HG03025 (cell line): ENCODE data around the gene SMARCC2.
A peak's percentile ranks its signal among the peaks of the same experiment; 100 is the strongest.

Experiments
- ATAC-seq: cut with Tn5 transposase; IDR thresholded peaks from one replicate; pipeline ENCODE4 v1.9.1; 2021; ENCODE audit warnings: mild to moderate bottlenecking, moderate library complexity; ENCODE audit not compliant: unreplicated experiment, low FRiP score

Gene SMARCC2

DNA sequence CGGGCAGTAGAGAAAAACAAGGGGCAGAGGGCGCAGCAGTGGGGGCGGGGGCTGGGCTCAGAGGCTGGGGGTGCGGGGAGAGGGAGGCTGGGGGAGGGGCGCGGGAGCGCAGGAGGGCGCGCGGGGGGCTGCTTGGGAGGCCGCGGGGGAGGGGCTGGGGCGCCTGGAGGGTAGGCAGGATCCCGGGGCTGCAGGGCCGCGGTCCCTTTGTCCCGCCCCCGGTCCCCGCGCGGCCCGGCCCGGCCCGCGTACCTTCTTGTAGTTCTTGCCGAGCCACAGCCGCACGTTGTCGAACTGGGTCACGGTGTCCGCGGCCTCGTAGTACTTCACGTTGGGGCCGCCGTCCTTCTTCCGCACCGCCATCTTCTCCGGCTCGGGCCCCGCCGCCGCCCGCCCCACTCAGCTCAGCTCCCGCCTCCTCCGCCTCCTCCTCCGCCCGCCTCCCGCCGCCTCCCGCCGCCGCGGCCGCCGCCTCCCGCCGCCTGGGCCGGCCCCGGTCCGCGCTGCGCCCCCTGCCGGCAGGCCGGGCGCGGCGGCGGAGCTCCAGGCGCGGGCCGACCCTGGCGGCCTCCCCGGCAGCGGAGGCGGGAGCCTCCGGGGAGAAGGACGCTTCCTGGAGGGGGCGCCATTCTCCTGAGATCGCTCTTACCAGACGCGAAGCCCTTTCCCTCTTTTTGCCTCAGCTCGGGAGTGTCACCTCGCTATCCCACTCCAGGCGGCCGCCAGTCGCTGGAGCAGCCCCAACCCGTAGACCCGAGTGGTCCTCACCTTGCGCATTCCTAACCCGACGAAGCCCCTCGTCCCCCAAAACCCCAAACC lies at the start of gene SMARCC2:
Gene SMARCC2 (minus strand): TSS at position 385 of the 819 bp plus-strand sequence. CDS start 22 bp downstream, at position 363.
- peak; percentile 69 for ATAC-seq

DNA sequence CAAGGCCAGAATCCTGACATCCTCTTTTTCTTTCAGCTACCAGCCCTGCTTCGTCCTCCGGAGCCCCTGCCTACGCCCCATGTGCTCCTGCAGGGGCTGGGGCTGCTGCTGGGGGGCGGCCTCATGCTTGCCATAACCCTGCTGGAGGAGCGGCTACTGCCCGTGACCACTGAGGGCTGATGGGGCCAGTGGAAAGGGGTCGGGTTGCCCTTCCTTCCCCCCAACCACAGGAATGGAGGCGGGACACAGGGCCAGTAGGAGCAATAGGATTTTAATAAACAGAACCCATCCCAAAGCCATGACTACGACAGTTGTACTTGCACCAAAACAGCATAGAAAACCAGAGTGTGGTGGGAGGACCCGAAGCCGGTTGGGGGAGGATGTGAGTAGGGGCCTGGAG lies 48.3 kb upstream of the SMARCC2 start:
- ATAC-seq, result no peak

DNA sequence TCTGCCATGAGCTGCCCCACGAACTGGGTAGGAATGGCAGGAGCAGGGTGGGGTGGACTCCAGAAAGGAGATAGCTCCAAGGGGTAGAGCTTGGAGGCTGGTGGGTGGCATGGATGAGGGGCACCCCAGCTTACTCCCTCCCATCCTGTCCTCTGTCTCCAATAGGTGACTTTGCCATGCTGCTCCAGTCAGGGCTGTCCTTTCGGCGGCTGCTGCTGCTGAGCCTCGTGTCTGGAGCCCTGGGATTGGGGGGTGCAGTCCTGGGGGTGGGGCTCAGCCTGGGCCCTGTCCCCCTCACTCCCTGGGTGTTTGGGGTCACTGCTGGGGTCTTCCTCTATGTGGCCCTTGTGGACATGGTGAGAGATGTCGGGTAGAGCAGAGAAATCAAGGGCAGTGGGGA lies 47.7 kb upstream of the SMARCC2 start:
- ATAC-seq, result no peak

DNA sequence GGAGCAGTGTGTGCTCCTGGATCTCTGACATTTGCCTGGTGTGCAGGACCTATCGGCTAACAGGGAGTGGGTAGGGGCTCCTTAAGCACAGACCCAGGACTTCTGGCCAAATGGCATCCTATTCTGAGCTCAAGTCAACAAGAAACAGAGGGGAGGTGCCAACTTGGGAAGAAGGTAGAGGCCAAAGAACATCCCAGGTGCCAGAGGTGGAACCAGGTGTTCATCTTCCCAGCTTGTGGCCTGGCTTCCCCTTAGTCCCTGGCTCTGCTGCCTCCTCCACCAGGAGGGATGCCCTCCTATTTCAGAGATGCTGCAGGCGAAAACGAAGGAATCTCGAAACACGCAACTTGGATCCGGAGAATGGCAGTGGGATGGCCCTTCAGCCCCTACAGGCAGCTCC lies 46.8 kb upstream of the SMARCC2 start:
- ATAC-seq, result no peak

DNA sequence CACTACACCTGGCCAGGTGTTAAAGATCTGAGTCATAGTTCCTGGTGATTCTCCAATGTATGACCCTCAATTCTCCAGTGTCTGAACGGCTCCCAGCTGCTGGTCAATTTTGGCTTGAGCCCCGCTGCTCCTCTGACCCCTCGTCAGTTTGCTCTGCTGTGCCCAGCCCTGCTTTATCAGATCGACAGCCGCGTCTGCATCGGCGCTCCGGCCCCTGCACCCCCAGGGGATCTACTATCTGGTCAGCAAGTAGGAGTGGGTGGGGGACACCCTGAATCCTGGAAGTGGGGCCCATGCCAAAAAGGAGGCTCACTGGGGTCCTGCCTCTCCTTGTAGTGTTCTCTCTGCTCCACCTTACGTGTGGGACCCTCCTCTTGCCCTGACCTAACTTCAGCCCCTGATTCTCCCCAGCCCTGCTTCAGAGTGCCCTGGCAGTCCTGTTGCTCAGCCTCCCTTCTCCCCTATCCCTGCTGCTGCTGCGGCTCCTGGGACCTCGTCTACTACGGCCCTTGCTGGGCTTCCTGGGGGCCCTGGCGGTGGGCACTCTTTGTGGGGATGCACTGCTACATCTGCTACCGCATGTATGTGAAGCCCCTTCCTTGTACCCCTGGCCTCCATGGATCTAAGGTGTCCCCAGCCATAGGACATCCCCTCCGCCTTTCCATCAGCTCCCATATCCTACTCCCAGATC lies 45.6 kb upstream of the SMARCC2 start:
- no peak for ATAC-seq

DNA sequence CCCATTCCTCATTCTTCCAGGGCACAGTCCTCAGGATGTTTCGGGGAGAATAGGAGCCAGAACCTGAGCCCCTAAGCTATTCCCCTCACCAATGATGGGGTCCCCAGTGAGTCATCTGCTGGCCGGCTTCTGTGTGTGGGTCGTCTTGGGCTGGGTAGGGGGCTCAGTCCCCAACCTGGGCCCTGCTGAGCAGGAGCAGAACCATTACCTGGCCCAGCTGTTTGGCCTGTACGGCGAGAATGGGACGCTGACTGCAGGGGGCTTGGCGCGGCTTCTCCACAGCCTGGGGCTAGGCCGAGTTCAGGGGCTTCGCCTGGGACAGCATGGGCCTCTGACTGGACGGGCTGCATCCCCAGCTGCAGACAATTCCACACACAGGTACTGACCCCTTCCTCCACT lies 41.9 kb upstream of the SMARCC2 start:
- ATAC-seq, result no peak

DNA sequence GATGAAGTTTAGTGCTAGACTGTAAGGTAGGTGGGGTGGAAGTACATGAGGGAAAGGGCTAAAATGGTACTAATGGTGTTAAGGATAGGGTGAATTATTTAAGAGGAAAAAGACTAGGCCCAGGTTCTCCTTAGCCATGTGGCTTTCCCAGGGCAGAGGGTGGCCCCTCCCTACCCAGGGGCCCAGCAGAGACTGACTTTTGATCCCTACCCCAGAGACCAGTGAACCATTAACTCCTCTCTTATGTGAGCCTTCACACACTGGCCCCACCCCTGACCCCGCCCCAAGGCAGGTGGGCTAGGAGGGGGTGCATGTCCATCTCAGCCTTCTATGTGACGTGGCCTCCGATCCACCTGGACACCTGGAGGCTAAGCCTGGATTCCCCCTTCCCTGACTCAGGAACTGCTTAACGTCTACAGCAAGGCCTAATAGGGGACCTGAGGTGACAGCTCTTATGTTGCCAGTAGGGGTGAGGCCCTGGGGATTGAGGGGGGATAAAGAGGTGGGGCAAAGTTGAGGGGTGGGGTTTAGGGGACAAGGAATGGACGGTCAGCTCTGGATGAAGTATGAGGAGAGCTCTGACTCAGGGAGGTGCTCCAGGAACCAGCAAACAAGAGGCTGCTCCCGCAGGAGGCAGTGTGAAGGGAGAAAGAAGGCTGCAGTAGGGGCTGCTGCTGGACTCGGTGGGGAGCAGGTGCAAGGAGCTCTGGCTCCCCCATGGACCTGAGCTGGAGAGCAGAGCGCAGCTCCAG lies 41.3 kb upstream of the SMARCC2 start:
- ATAC-seq, result no peak

DNA sequence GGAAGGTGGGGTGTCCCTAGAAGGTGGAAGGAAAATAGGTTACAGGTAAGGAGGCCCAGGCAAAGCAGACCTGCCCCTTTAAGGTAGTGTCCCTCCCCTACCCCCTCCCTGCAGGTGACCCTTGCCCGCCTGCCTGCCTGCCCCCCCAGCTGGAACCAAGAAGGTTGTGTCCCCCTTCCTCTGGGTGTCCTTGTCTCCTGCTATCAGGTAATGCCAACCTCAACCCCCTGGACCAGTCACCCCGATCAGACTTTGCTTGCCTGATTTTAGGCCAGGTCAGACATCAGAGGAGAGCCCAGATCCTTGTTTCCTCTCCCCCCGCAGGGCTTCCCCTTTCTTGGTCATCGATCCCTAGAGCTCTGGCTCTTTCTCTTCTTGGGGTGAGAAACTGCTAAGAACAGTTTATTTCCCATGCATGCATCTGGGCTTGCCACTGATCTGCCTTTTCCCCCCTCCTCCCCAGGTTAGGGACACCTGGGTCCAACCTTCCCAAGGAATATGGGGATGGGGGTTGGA lies 40.7 kb upstream of the SMARCC2 start, which contains the start of gene SLC39A5:
Gene SLC39A5 (plus strand): TSS at position 136 of the 516 bp plus-strand sequence. CDS start 1,224 bp downstream, outside the sequence.
- ATAC-seq, result no peak

DNA sequence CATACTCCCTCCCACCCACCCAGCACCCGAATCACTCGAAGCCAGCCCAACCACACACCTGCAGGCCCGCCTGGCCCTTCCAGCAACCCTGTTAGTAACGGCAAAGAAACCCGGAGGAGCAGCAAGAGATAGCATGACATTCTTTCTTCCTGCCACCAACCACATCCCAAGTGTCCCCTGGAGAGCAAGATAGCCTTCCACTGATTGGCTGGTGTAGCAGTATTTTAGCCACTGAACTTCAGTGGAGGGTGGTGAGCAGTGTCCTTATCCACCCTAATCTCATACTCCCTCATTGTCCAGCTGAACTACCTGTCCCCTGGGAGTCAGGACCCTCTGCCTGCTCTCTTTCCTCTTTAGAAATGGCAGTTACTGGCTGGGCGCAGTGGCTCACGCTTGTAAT lies 39.8 kb upstream of the SMARCC2 start:
- ATAC-seq, result no peak

DNA sequence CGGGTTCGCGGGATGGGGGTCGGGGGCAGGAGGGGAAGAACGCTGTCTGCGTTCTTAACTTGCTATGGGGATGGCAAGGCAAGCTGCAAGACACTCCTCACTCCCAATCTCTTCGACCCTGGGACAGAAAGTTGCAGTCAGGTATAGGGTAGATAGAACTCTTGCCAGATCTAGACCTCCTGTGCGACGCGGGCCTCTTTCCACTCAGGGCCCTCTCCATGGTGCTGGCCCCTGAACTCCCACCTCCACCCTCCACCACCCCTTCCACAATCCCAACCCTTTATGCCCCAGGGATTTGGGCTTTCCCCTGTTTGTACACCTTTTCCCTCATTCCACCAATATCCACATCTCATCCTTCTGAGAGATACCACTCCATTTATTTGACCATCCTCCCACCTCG lies 35.7 kb upstream of the SMARCC2 start:
- ATAC-seq, result no peak

DNA sequence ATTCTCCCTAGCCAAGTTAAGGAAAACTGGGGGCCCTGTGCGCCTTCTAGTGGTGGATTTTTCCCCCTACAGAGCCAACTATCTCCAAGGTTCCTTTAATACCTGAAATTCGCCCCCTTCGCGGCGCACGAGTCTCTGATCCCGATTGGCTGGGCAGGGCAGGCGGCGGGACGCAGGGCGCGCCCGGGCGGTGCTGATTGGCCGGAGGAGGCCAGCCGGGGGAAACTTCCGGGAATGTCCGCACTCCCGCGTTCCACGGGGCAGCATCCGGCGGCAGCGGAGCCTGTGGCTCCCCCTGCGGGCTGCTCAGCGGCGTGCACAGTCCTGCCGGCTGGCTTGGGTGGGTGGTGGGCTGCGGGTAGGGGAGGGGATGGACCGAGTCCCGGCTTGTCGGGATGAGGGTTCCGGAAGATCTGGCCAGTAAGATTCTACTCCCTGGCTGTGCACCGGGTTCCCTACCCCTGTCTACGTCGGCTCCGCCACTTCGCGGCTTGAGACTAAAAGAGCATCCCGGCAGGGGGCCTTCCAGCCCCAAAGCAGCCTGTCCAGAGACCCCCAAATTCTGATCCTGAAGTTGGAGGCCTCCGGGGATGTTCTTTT lies 34.9 kb upstream of the SMARCC2 start, which contains the start of gene NABP2:
Gene NABP2 (plus strand): TSS at position 241 of the 600 bp plus-strand sequence. CDS start 515 bp downstream, outside the sequence.
- peak; percentile 53 for ATAC-seq

DNA sequence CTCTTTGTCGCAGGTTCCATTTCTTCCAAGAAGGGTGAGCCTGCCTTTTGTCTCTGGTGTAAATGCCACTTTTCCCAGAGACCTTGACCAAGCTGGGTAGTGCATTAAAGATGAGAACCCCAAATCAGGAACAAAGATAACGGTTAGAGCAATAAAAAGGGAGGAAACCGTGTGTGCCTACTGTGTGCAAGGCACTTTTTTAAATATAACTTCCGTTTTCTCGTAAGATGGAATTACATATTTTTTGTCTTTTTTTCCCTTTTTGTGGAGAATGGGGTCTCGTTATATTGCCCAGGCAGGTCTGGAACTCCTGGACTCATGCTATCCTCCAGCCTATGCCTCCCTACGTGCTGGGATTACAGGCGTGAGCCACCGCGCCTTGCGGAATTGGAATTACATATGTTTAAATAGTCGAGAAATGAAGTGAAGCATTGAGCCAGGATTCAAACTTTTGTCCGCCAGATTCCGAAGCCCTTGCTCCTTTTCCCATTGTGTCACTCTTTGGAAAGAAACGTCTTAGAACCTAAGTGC lies 34.4 kb upstream of the SMARCC2 start:
- no peak for ATAC-seq

DNA sequence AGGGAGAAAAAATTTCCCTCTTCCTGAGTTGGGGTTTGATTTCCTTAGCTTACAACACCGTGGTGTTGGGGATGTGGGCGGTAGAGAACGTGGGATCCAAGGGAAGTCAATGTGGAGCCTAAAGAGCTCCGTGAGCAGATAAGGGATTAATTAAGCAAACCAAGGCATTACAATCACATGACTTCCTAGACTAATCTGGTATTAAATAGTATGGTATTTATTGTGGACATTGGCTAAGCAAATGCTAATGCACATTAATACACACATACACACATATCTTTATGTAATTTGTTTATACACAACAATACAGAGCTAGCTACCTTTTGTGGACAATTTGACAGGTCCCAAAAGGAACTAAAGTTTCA lies 33.2 kb upstream of the SMARCC2 start:
- no peak for ATAC-seq

DNA sequence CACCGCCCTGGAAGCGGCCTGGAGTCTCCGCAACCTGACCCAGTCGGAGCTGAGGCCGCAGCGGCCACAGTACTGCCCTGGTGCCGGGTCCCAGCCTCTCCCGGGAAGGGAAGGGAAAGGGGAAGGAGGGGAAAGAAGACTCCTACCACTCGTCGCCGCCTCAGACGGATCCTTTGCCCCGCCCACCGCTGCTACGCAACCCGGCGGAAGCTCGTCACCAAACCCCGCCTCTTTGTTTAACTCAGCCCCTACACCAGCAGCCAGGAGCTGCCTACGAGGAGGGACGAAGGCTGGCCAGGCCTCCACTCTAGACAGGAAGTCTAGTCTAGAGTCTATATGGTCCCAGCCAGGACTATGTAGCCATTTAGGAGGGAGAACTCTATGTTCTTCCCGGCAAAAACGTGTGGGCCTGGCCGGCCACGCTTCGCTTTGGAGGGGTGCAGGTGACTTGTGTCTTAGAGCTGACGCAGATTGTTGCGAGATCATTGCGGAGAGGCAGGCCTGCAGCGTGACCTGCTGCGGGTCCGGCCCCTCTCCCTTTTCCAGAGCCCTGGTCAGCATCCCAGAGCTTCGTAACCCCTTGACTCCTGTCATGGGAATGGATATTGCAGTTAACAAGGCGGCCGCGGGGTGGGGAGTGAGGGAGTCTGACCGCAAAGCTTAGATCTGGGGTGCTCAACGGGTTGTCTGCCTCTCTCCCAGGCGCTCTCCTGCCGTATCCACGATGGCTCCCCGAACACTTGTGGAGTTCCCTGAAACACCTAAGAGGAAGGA lies 32.7 kb upstream of the SMARCC2 start, which contains the start of gene RNF41:
Gene RNF41 (minus strand): TSS at position 166 of the 774 bp plus-strand sequence. CDS start 7,875 bp downstream, outside the sequence.
- peak; percentile 76 for ATAC-seq

DNA sequence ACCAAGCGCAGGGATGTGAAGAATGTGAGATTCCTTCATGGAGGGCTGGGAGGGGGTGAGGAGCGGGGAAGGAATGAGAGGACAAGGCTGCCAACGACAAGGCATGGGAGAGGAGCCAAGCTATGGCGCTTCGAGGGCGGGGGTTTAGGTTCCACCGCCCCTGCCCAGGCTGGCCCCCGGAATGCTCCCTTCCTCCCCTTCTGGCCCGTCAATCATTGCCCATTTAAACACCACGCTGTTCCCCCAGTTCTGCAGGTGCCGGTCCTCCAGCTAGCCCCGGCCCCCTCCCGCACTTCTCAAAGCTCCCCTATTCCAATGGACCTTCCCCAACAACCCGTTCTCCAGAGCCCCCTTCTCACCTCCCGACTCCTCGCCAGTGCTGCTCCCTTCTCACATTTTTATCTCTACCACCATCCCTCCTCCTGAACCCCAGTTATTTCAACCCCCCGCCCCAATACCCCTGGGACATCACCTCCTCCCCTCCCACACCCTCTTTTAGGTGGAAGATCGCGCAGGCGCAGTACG lies 32.0 kb upstream of the SMARCC2 start:
- no peak for ATAC-seq

DNA sequence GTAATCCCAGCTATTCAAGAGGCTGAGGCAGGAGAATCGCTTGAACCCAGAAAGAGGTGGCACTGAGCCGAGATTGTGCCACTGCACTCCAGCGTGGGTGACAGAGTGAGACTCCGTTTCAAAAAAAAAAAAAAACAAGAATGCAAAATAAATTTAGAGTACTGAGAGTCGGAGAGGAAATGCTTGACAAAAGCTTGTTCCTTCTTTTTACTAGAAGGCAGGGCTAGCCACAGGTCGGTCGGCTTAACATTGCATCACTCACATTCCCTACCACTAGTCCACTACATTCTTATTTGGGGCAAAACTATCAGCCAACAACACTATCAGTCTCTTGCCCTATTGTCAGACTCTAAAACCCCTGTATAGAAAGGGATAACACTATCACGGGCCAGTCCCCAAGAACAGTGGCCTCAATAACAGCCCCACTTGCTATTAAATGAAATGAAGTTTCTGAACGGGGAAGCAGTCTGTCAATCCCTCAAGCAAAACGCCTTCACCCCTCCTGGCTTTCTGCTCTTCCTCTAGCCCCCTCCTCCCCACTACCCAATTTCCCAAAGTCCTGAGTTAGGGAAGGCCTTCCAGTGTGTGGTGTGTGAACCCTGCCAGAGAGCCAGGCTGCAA lies 31.4 kb upstream of the SMARCC2 start:
- ATAC-seq, result no peak

DNA sequence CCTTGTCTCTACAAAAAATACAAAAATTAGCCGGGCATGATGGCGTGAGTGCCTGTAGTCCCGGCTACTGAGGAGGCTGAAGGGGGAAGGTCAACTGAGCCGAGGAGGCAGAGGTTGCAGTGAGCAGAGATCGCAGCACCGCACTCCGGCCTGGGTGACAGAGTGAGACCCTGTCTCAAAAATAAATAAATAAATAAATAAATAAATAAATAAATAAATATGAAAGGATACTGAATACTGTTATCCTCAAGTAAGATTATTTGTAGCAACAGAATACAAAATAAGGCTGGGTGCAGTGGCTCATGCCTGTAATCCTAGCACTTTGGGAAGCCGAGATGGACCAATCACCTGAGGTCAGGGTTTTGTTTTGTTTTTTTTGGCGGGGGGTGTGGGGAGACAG lies 30.6 kb upstream of the SMARCC2 start:
- no peak for ATAC-seq

DNA sequence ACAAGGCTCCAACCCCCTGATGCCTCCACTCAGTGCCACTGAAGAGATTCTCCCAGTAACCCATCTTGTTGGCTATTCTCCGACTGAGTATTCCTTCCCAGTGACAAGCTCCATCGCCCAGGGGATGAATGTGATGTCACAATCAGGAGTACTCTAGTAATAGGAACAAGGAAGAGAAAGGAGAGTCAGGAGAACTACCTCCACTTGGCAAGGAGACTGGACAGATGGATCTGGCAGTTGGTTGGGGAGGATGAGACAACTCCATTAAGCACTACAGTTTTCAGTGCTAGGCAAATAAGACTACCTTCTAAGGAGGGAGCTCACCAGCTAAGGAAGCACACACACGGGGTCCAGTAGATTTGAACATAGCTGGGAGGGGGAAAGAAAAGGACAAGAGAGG lies 27.2 kb upstream of the SMARCC2 start:
- ATAC-seq, result no peak

DNA sequence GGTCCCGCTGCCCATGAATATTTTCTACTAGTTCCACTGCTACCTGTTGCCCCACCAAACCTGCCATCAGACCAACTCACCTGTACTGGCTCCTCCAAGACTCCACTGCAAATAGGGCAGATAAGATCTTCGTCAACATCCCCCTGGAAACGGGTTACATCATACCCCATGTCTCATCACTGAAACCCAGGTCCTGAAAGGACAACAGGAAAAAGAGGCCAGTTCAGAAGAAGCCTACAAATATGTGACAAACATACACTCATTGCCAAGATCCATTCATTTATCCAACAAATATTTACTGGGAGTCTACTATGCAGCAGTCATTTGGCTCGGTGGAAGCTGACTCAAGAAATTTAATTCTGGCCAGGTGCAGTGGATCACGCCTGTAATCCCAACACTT lies 24.6 kb upstream of the SMARCC2 start:
- ATAC-seq, result no peak
